GM12801 (cell line): ENCODE measurements around the gene PRMT7.

Experiments
- TF ChIP-seq, protein P1 (sequence below): IDR thresholded peaks from one replicate; pipeline ENCODE4 v1.5.1; 2011; ENCODE audit warnings: control low read depth; ENCODE audit not compliant: insufficient read length; ENCODE audit errors: extremely low read depth

PRMT7 gene

DNA sequence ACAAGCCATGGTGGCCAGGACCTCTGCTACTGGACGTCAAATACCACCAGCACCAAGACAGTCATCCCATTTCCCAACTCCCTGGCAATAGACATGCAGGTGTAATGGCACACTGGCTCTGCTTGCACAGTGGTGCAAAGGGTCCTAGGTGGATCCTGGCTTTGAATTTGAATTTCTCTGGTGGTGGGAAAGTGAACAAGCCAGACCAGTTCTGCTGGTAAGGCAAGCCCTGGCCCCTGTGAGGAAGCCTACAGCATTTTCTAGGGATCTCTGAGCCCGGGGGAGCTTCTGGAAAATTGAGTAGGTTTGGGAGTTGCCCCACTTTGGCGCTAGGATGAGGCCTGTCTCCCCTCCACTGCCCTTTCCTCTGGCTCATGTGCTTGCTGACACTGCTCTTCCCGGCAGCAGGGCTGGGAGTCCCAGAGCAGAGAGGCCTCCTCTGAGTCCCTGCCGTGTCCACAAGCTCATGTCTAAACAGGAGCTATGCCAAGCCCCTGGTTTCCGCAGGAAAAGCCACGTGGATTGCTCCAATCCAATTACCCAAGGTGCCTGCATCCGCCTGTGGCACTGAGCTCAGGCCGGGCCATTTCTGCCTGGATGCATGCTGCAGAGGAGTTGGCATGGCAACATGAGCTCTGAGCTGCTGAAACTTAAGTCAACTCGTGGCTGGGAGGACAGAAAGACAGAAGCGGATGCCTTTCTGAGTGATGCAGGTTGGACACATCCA lies 67.0 kb downstream of the PRMT7 start:
- TF ChIP-seq, protein P1, sequence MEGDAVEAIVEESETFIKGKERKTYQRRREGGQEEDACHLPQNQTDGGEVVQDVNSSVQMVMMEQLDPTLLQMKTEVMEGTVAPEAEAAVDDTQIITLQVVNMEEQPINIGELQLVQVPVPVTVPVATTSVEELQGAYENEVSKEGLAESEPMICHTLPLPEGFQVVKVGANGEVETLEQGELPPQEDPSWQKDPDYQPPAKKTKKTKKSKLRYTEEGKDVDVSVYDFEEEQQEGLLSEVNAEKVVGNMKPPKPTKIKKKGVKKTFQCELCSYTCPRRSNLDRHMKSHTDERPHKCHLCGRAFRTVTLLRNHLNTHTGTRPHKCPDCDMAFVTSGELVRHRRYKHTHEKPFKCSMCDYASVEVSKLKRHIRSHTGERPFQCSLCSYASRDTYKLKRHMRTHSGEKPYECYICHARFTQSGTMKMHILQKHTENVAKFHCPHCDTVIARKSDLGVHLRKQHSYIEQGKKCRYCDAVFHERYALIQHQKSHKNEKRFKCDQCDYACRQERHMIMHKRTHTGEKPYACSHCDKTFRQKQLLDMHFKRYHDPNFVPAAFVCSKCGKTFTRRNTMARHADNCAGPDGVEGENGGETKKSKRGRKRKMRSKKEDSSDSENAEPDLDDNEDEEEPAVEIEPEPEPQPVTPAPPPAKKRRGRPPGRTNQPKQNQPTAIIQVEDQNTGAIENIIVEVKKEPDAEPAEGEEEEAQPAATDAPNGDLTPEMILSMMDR: no peak

DNA sequence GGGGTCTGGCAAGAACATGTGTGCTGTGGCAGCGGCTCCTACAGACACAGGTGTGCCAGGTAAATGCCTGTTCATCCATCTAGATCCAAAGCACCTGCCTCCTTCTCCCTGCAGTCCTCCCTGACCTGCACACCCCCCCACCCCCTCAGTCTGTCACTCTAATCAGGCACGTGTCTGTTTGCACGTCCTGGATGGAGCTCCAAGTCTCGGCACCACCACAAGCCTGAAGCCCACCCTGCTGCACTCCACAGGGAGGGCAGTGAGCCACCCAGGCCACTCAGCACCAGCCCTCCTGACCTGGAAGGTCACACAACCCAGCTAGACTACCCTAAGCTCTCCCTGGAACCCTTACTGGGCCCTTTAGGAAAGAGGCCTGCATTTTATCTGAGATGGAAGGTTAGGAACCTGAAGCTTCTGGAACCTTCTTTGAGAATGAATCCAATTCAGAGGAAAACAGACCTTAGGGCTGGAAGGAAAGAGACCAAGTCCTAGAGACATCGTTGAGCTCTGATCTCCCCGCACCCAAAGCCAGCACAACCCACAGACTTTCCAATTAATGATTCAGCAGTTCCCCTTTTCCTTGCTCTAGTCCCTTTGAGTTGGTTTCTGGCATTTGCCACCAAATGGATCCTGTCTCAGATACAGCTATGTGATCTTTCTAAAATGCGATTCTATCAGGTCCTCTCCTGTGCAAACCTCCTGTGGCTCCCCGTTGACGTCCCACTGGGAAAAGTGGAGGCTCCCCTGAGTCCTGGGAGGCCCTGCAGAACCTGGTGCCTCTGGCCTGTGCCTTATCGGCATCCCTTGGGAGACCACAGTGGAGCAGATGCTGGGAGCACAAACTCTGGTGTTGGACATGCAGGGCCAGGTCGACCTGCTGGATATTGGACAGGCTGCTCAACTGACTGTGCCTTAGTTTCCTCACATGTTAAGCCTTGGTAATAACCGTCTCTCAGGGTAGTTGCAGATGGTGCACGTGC lies 67.9 kb downstream of the PRMT7 start:
- TF ChIP-seq, protein P1: no peak

DNA sequence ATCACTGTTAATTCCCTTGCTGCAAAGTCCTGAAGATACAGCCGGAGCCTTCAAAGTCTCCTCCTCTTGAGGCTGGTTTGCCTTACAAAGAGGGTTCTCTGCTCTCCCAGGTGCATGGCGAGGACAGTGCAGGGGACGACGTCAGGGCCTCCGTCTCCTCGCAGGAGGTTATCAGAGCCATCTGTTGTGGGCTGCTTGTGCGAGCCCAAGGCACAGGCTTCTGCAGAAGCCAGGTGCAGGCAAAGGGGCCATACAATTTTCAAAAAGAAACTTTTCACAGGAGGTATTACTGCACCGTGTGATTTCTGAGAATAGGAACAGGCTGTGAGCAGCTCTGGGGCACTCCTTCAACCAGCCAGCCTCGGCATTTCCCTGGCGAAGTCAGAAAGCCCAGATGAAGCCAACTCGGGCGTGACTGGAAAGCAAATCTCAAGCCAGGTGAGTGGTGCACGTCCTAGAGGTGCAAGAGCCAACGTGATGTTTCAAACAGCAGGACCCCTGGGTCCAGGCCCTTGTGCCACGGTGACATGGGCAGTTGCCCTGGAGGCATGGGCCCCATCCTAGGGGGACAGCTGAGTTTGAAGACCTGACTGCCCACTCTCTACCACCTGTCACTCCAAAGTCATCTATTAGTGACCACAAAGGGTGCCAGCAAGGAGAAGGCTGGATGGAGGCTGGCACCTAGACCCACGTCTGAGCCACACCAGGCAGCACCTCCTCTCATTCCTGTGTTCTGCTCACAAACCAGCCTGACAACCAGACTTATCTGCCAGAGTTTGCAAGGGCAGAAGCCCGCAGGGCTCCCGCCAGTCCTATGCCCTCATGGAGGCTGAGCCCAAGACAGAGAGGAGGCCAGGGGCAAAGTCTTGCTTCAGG lies 68.9 kb downstream of the PRMT7 start:
- TF ChIP-seq, protein P1: no peak

DNA sequence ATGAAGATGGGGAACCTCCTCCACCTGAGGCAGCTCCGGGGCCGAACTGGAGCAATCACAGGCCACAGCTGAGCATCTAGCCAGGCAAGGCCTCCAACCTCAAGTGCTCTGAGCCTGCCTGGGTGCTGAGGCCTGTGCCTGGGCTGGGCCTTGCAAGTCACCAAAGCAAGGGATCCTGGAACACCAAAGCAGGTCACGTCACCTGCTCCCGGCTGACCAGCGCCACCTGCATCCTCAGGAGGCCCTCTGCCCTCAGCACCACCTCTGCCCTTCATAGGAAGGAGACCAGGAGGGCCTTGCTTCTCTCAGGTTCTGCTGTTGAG lies 69.5 kb downstream of the PRMT7 start:
- TF ChIP-seq, protein P1: no peak

DNA sequence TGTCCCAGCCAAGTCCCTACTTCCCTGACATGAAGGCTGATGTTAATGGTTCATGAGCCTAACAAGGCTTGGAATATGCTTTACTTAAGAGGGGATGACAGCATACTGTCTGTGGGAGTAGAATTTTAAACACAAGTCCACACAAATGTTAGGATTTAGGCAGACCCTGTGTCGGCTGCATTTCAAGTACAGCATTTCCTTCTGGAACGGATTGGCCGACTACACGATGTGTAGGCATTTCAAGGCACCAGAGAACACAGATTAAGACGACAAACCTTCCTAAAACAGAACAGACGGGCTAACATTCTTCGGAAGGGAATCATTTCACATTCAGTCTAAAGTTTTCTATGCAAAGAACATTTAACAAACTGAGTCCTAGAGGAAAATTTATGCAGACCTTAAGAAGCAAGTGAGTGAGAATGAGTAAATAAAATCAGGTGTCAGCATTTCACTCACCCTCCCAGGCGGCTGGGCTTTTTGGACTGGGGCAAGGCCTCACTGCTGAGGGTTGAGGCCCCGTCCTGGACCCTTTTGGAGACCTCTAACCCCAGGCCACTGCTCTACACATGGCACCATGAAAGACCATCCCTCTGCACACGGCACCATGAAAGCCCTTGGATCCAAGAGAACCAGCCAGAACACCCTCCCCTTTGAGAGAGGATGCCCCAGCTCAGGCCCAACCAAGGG lies 70.0 kb downstream of the PRMT7 start:
- TF ChIP-seq, protein P1: no peak

DNA sequence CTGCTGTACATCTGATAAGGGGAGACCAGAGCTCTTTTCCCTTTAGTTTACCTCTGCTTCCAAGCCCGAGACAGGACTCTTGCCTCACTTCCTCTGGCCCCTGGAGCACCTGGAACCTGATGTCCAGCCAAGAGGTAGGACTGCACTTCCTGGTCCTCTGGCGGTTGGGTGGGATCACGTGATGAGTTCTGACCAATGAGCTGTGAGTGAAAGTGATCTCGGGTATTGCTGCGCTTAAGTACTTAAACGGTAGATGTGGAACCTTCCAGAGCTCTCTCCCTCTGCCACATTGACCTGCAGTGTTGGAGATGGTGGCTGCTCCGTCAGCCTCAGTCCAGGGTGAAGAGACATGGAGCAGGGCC lies 70.5 kb downstream of the PRMT7 start:
- TF ChIP-seq, protein P1: no peak
